HG02943 (cell line): ENCODE measurements around the gene GGTLC1.
"Not testable (repeated sequence)": the region's sequence is repeated elsewhere in the genome, so short reads cannot be mapped to it uniquely, and the experiment has no call there.

Experiments used
- ATAC-seq: cut with Tn5 transposase; IDR thresholded peaks from one replicate; pipeline ENCODE4 v1.9.1; 2021; ENCODE audit warnings: mild to moderate bottlenecking, low read depth, moderate library complexity; ENCODE audit not compliant: unreplicated experiment

The GGTLC1 gene

GRCh38 chr20:23995905-23996666, 7.5 kb upstream of the GGTLC1 start:
- ATAC-seq: no peak

GRCh38 chr20:23995291-23995690, 6.7 kb upstream of the GGTLC1 start:
- ATAC-seq: not testable (repeated sequence)

GRCh38 chr20:23994001-23994633, 5.5 kb upstream of the GGTLC1 start:
- not testable (repeated sequence) for ATAC-seq

GRCh38 chr20:23993440-23993839, 4.9 kb upstream of the GGTLC1 start:
- not testable (repeated sequence) for ATAC-seq

DNA sequence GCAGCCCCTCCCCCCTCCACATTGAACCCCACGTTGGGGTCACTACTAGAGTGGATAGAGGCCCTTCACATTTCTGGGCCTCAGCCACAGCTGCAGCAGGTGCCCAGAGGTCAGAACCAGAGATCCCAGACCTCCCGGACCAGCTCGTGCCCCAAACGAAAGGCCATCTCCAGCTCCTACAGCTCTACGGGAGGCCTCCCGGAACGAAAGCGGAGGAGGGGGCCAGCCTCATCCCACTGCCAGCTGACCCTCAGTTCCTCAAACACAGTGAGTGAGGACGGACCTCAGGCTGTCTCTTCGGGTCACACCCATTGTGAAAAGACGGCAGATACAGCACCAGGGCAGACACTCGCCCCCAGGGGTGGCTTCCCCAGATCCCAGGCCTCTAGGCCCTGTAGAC, 1.7 kb upstream of the GGTLC1 start:
- ATAC-seq: not testable (repeated sequence)

DNA sequence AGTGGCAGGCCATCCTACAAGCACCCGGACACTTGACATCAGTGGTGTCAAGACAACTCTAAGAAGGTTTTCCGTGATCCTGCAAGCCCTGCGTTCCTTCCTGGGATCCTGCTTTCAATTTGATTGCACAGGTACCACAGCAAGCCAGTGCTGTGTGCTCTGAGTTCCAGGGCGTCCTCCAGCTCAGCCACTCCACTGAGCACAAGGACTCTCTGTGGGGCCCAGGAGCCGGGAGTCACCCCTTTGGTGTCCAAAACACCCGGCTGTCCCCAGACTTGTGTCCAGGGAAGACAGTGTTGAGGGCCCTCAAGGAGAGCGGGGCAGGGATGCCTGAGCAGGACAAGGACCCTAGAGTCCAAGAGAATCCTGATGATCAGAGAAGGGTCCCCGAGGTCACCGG, 387 bp upstream of the GGTLC1 start:
- ATAC-seq: not testable (repeated sequence)

- ATAC-seq: not testable (repeated sequence)
Measured at GRCh38 chr20:23986716-23987115, 1.9 kb downstream of the GGTLC1 start.

DNA sequence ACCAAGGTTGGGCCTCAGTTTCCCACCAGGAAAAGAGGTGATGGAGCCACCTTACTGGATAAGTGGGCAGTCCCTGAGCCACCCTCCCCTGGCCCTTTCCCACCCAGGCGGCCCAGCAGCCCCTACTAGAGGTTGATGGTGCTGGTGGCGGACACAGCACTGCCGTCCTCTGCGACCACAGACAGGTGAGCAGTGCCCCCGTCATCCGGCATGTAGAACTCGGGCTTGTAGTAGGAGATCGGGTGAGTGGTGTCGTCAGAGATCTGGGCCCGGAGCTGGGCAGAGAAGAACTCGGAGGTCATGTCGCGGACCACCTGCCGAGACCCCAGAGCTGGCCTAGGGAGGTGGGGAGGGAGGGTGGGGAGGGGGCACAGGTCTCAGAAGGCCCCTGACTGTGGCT, 2.3 kb downstream of the GGTLC1 start:
- ATAC-seq: not testable (repeated sequence)

GRCh38 chr20:23985790-23986225, 2.8 kb downstream of the GGTLC1 start:
- not testable (repeated sequence) for ATAC-seq

GRCh38 chr20:23985066-23985789, 3.4 kb downstream of the GGTLC1 start:
- not testable (repeated sequence) for ATAC-seq

DNA sequence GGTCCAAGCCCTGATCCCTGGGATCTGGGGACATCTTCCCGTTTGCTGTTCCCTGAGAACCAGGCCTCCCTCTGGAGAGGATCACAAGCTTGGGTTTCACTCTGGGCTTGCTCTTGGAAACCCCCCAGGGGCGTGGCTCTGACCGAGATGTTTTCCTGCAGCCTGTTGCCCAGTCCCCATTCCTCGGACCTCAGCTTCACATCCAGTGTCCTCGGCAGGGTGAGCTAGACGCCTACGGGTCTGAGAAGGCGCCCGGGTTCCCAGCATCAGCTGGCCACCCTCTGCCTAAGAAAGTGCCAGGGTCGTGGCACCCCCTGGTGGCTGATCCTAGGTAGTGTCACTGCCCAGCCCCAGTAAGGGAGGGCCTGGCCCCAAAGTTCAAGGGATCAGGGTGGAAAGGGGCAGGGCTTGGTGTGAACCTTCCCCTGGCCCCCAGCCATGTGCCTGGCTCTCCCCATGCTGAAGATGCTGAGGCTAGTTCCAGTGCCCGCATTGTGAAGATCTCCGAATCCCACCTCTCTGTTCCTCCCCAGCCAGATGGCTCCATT, 4.0 kb downstream of the GGTLC1 start:
- ATAC-seq: not testable (repeated sequence)

- ATAC-seq: not testable (repeated sequence)
Measured at GRCh38 chr20:23982112-23983018, 6.2 kb downstream of the GGTLC1 start.

GRCh38 chr20:23981526-23981925, 7.1 kb downstream of the GGTLC1 start:
- not testable (repeated sequence) for ATAC-seq

- ATAC-seq: not testable (repeated sequence)
Measured at GRCh38 chr20:23981014-23981413, 7.6 kb downstream of the GGTLC1 start.

- ATAC-seq: not testable (repeated sequence)
Measured at GRCh38 chr20:23979899-23980811, 8.4 kb downstream of the GGTLC1 start.

- ATAC-seq: not testable (repeated sequence)
Measured at GRCh38 chr20:23979380-23979779, 9.2 kb downstream of the GGTLC1 start.

- not testable (repeated sequence) for ATAC-seq
Measured at GRCh38 chr20:23978457-23978856, 10.1 kb downstream of the GGTLC1 start.

GRCh38 chr20:23974966-23975365, 13.6 kb downstream of the GGTLC1 start:
- ATAC-seq: no peak

DNA sequence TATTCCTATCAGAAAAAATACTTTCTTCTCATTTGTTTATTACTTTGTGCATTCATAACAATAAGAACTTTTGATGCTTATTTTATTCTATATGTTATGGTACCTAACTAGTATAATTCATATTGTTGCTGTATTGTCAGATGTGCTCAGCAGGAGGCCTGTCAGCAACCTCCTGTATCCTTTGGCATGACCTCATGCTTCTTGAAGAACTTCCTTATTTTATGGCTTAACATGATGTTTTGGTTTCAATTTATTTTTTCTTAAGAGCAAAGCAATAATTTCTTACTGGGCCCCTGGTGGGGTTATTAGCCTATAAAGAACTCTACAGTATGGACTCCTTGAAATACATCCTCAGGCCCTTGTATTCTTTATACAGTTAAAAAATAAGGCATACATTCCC, 17.3 kb downstream of the GGTLC1 start:
- no peak for ATAC-seq
